GM12878 (cell line): Measurements from ENCODE around the gene NUP37.

Experiments used
- NR2C2 ChIP-seq: IDR thresholded peaks from 2 replicates; pipeline ENCODE4 v1.6.1; 2011; ENCODE audit warnings: borderline replicate concordance, low read depth; ENCODE audit not compliant: control insufficient read depth, insufficient read length
- NRF1 ChIP-seq: conservative IDR thresholded peaks from 2 replicates; pipeline ENCODE4 v1.6.1; 2011; ENCODE audit warnings: mild to moderate bottlenecking, low read depth, low read length, improper control_type of control experiment
- TF ChIP-seq, protein P1 (sequence below), 3 experiments: IDR thresholded peaks in 2 of 3; conservative IDR thresholded peaks in 1 of 3; 2 replicates each; pipeline ENCODE4 v1.5.1; 2011; ENCODE audit warnings: low read depth in 3 of 3, low read length in 3 of 3, mild to moderate bottlenecking in 3 of 3, control low read depth in 2 of 3, moderate library complexity in 2 of 3, inconsistent platforms in 1 of 3, mixed read lengths in 1 of 3; ENCODE audit not compliant: control insufficient read depth in 2 of 3, insufficient read depth in 1 of 3; ENCODE audit errors: extremely low read depth in 1 of 3
- TF ChIP-seq, protein P2 (sequence below): IDR thresholded peaks from 2 replicates; pipeline ENCODE4 v1.6.1; 2012; ENCODE audit warnings: mild to moderate bottlenecking, low read depth, low read length

DNA sequence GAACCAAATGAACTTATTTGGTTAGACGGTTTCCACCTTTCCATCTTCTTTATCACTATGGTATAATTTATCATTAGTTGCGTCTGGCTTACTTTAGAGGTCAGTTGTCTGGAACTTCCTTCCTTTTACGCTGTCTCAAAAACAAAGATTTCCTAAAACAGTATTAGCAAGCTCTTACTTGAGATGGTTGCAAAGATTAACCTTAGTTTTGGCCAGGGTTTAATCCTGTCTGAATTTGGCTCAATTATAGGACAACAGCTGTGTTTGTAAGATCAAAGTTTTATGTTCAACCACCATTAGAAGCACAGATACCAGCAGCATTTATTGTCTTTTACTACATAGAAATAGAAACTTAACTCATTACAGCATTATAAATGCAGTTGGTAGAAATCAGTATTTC, 50.2 kb downstream of the NUP37 start:
- TF ChIP-seq, protein P1, sequence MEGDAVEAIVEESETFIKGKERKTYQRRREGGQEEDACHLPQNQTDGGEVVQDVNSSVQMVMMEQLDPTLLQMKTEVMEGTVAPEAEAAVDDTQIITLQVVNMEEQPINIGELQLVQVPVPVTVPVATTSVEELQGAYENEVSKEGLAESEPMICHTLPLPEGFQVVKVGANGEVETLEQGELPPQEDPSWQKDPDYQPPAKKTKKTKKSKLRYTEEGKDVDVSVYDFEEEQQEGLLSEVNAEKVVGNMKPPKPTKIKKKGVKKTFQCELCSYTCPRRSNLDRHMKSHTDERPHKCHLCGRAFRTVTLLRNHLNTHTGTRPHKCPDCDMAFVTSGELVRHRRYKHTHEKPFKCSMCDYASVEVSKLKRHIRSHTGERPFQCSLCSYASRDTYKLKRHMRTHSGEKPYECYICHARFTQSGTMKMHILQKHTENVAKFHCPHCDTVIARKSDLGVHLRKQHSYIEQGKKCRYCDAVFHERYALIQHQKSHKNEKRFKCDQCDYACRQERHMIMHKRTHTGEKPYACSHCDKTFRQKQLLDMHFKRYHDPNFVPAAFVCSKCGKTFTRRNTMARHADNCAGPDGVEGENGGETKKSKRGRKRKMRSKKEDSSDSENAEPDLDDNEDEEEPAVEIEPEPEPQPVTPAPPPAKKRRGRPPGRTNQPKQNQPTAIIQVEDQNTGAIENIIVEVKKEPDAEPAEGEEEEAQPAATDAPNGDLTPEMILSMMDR (IDR thresholded peaks at IDR 0.05 in 2 of 3, conservative IDR thresholded peaks at IDR 0.05 in 1 of 3; ENCODE audit: control insufficient read depth in 2 of 3, extremely low read depth in 1 of 3, insufficient read depth in 1 of 3, low read depth in 3 of 3, low read length in 3 of 3) = no peak
- no peak for TF ChIP-seq NRF1
- TF ChIP-seq, protein P2, sequence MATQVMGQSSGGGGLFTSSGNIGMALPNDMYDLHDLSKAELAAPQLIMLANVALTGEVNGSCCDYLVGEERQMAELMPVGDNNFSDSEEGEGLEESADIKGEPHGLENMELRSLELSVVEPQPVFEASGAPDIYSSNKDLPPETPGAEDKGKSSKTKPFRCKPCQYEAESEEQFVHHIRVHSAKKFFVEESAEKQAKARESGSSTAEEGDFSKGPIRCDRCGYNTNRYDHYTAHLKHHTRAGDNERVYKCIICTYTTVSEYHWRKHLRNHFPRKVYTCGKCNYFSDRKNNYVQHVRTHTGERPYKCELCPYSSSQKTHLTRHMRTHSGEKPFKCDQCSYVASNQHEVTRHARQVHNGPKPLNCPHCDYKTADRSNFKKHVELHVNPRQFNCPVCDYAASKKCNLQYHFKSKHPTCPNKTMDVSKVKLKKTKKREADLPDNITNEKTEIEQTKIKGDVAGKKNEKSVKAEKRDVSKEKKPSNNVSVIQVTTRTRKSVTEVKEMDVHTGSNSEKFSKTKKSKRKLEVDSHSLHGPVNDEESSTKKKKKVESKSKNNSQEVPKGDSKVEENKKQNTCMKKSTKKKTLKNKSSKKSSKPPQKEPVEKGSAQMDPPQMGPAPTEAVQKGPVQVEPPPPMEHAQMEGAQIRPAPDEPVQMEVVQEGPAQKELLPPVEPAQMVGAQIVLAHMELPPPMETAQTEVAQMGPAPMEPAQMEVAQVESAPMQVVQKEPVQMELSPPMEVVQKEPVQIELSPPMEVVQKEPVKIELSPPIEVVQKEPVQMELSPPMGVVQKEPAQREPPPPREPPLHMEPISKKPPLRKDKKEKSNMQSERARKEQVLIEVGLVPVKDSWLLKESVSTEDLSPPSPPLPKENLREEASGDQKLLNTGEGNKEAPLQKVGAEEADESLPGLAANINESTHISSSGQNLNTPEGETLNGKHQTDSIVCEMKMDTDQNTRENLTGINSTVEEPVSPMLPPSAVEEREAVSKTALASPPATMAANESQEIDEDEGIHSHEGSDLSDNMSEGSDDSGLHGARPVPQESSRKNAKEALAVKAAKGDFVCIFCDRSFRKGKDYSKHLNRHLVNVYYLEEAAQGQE = no peak
- TF ChIP-seq NR2C2 = no peak
